Hematopoietic multipotent progenitor cell treated with erythropoietin and hydrocortisone succinate and interleukin-3 and kit ligand, for 17 days (in vitro differentiated cells): ENCODE measurements around the gene IL20RB.

Experiments
- DNase-seq: peaks from one replicate; pipeline ENCODE4 v3.0.0-alpha.2; 2015; ENCODE audit warnings: low spot score

IL20RB gene, protein sequence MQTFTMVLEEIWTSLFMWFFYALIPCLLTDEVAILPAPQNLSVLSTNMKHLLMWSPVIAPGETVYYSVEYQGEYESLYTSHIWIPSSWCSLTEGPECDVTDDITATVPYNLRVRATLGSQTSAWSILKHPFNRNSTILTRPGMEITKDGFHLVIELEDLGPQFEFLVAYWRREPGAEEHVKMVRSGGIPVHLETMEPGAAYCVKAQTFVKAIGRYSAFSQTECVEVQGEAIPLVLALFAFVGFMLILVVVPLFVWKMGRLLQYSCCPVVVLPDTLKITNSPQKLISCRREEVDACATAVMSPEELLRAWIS

DNA sequence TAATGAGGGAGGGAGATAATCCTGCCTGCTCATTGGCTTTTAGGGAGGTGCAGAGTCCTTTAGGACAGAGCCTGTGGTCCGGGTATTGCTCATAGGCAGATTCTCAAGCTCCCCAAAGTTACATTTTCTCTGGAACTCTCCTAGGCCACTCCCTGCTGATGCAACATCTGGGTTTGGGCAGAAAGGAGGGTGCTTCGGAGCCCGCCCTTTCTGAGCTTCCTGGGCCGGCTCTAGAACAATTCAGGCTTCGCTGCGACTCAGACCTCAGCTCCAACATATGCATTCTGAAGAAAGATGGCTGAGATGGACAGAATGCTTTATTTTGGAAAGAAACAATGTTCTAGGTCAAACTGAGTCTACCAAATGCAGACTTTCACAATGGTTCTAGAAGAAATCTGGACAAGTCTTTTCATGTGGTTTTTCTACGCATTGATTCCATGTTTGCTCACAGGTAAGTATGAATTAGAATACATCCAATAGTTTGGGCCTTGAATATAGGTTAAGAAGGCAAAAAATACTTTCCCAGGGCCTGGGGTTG is at the start of gene IL20RB:
Gene IL20RB (plus strand): TSS at position 233 of the 538 bp plus-strand sequence. CDS start 131 bp downstream, at position 364.
- no peak for DNase-seq

DNA sequence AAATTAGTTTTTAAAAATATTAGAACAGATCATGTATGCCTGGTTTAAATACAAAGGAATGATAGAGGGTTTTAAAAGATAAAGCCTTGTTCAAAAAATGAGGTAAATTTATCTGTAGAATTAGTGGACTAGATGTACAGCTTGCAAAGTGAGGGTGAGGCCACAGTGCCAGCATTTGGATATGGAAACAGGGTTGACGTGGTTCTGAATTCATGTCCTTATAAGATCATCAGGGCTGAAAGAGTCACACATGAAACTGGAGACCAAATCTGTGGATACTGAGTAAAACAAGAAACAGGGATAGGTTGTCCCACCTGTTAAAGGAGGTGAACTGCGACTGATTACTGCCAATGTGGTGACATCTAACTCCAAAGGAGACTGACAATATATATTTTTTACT is 49.5 kb upstream of the IL20RB start:
- DNase-seq: no peak

DNA sequence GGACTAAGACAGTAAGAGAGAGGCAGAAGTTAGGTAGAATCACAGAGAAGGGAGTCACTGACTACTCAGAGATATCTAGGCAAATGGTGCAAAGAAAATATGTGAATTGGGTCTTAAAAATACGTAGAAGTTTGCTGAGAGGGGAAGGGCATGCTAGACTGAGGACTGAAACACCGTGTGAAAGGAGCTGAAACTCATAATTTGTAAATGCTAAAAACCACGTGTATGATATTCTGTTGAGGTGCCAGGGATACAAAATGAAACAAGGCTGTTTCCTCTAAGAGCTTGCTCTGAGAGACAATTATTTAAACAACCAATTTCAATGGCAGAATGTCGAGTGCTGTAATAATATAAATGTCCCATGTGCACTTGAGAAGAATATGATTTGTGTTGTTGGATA is 48.6 kb upstream of the IL20RB start:
- no peak for DNase-seq

DNA sequence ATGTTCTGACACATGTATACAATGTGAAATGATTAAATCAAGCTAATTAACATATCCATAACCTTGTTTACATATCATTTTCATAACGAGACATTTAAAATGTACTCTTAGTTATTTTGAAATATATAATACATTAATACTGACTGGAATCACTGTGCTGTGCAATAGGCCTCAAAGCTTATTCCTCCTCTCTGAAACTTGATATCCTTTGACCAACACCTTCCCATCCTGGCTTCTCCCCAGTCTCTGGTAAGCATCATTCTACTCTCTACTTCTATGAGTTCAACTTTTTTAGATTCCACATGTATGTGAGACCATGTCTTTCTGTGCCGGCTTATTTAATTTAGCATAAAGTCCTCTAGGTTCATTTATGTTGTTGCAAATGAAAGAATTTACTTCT is 47.1 kb upstream of the IL20RB start:
- no peak for DNase-seq

DNA sequence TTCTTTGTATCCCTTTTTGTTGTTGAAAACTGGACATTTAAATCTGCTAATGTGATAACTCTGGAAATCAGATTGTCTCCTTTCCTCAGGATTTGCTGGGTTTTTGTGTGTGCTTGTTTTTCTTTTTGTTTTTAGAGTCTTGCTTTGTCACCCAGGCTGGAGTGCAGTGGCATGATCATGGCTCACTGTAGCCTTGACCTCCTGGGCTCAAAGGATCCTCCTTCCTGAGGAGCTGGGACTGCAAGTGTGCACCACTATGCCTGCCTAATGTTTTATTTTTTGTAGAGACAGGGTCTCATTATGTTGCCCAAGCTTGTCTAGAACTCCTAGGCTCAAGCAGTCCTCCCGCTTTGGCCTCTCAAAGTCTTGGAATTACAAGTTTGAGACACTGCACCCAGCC is 44.6 kb upstream of the IL20RB start:
- no peak for DNase-seq

DNA sequence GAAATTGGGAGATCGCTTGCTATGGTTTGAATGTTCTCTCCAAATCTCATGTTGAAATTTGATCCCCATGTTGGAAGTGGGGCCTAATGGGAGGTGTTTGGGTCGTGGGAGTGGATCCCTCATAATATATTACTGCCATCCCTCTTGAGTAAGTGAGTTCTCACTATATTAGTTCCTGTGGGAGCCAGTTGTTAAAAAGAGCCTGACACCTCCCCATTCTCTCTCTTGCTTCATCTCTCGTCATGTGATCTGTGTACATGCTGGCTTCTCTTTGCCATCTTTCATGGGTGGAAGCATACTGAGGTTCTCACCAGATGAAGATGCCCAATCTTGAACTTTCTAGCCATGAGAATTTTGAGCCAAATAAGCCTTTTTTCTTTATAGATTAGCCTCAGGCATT is 43.0 kb upstream of the IL20RB start:
- no peak for DNase-seq

DNA sequence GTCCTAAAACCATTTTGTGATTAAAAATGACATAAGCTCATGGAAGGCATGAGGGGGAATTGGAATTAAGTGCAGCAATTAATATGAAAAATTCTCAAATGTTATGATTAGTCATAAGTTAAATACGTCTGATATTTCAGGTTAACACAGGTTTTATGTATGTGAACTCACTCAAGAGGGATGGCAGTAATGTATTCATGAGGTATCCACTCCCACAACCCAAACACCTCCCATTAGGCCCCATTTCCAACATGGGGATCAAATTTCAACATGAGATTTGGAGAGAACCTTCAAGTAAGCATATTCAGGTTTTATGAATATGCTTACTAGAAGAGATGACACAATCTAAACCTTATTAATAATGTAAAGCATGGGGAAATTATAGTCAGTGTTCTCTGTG is 41.6 kb upstream of the IL20RB start:
- DNase-seq: no peak

DNA sequence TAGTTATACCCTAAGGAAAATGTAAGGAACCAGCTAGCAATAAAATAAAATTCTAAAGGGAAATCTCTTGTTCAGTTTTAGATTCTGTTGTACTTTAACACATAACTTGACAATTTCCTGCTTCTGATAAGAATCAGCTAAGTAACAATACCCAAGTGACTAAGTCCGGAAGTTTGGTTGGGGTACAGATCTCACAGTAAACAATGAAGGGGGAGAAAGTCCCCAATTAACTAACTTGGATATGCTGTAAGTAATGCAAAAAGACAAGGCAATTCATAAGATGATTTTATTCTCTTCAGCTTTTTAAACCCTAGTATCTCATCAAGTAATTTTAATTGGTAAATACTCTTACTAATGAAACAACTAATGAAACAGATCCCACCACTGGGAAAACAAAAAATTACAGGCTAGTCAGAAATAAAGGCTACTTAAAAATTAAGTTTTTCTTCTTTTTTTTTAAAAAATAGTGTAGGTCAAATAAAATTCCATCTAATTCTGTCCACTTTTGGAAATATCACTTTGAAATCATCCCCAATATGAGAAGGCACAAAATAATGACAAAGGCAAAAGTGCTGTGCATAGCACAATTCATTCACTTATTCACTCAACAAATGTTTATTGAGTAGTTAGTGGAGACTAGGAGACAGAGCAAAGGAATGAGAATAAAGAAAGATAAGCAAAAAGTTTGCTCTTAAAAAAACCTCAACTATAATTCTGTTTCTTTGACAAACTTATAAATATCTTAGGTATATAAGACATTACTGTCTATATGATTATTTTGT is 37.8 kb upstream of the IL20RB start:
- DNase-seq: no peak

DNA sequence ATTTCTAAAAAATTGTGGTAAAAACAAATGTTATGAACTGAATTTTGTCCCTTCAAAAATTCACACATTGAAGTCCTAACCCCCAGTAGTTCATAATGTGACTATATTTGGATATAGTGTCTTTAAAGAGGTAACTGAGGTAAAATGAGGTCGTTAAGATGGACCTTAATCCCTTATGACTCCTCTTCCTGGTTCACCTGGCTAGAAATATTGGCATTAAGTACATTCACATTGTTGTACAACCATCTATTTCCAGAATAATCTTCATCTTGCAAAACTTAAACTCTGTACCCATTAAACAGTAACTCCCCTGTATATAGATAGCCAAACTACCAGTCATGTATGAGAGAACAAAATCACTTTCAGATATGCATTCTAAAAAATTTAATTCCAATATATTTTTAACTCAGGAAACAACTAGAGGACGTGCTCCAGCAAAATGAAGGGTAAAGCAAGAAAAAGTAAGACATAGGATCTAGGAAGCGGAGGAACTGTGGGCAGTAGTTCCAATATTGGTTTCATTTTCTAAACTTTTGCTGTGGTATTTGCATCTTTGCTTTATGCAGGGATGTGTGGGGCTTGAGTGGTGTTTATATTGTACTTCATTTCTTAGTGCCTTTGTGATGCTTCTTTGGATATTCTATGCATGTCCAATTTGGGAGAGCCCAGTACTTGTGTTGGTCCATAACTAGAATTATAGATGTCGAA is 36.7 kb upstream of the IL20RB start:
- DNase-seq: no peak

DNA sequence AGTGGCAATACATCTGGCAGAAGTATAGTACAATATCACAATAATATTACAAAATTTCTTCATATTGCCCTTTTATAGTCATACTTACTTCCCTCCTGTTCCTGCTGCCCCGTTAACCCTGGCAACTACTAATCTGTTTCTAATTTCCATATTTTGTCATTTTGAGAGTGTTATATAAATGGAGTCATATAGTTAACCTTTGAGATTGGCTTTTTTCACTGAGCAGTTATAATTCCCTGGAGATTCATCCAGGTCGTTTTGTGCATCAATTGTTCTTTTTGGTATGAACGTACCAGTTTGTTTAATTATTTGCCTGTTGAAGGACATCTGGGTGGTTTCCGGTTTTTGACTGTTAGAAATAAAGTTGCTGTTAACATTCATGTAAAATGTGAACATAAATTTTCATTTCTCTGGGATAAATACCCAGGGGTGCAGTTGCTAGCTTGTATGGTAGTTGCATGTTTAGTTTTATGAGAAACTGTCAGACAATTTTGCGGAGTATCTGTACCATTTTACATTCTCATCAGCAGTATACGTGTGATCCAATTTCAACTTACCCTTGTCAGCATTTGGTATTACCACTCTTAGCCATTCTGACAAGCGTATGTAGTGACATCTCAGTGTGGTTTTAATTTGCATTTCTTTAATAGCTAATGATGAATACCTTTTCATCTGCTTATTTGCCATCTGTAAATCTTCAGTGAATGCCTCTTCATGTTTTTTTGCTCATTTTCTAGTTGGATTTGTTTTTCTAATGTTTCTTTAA is 32.2 kb upstream of the IL20RB start:
- DNase-seq: no peak

DNA sequence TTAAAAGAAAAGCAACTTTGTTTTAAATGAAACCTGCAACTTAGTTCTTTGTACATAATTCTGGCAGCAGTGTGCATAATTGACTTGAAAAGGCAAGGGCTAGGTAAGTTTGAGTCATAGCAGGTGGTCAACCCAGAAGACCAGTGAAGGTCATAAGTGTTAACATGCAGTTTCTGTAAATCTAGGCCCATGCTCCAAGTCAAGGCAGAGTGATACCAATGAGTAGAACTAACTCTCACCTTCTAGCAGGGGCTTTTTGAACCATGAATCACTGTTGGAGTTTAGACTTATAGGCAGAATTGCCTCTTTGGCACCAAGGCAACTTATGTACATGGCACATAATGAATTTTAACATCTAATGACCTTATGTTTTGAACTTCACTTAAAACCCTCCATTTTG is 29.5 kb upstream of the IL20RB start:
- DNase-seq: no peak

DNA sequence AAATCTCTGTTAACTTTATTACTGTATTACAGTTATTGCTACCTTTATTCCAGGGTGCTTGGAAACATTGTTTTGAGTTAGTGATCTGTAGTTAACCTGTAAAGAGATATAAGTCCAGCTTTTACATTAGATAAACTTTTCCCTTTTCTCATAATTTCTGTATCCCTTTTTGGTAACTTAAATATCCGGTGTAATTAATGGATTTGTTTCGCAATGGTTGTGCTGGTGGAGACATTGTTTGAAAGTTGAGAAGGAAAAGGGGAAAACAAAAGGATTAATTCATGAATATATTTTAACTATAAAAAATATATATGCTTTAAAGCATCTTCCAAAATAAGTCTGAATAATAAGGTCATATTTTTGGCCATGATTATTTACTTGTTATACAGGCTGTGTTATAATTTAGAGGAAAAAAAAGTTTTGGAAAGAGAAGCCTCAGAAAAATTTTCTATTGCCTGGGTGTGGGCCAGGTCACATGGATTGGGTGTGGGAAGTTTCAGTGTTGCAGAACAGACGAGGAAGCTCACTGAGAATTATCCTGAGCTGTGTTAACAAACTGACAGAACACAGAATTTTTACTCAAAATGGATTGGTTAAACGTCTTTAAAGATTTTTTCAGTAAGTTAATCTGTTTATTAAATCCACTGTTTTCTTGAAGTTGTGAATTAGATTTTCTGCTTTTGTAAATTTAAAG is 27.7 kb upstream of the IL20RB start:
- DNase-seq: no peak

DNA sequence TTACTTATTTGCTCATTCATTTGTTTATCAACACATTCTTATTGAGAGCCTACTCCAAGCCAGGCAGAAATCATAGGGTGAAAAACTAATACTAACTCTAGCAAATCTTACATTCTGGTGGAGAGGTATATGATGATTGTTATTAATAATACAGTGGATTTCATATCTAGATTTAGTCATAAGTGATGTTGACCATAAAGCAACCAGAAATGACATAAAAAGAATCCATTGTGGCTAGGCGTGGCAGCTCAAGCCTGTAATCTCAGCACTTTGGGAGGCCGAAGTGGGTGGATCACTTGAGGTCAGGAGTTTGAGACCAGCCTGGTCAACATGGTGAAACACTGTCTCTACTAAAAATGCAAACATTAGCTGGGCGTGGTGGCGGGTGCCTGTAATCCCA is 26.2 kb upstream of the IL20RB start:
- DNase-seq: no peak

DNA sequence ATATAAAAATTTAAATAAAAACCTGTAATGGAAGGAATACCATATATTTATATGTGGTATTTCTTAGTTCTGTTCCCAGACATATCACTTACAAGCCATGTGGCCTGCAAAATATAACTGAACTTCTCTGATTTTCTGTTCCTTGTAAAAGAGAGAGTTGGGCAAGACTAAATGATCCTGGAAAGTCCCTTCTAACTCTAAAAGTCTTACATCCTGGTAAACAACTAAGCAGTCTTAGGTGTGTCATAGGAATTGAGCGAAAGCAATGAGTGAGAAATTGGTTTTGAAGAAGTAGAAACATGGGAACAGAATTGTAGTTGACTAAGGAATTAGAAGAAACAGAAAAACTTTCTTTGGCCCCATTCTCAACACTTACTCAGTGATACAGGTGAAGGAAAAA is 25.3 kb upstream of the IL20RB start:
- no peak for DNase-seq

DNA sequence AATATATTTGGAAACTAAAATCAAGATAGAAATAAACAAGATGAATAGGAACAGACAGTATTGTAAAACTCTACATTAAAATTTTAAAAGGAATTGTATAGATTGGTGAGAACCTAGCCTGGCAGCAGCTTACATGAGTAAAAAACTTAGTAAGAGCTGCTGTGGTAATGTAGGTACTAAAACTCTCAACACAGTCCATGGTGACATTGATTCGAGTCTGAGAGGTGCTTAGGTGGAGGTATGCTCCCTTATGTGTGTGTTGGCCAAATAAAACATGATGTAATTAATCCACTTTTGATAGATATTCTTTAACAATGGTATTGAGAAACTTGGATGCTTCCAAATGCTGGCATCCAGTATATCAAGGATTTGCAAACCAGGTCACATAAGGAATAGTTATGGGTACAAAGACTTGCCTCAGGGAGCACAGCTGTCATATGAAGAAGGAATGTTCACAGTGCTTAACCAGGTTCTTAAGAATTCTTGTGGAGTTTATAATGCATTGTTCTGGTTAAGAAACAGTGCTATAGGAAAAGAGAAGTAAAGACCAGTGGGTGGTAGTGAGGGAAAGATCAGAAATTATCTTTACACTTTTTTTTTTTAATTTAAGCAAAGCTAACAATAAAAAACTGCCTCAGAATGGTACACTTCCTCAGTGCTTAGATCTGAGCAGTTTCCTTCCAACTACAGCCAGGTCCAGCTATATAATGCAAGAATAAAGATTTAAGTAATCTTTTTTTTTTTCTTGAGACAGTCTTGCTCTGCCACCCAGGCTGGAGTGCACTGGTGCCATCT is 24.6 kb upstream of the IL20RB start:
- DNase-seq: no peak

DNA sequence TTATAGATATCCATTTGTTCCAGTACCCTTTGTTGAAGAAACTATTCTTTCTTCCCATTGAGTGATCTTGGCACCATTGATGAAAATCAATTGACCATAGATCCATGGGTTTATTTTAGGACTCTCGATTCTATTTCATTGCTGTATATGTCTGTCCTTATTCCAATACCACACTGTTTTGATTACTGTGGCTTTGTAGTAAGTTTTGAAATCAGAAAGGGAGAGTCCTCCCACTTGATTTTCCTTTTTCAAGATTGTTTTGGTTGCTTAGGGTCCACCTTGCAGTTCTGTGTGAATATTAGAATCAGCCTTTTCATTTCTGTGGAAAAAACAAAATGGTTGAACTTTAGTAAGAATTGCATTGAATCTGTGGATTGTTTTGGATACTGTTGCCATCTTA is 20.6 kb upstream of the IL20RB start:
- no peak for DNase-seq

DNA sequence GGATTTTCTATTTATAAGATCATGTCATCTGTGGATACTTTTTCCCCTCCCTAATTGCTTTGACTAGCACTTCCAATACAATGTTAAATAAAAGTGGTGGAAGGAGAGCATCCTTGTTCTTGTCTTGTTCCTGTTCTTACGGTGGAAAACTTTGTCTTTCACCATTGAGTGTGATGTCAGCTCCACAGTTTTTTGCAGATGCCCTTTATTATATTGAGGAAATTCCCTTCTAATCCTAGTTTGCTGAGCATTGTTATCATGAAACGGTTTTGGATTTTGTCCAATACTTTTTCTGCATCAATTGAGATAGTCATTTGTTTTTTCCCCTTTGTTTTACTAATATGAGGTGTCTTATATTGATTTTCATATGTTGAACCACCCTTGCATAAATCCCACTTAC is 19.9 kb upstream of the IL20RB start:
- DNase-seq: no peak

DNA sequence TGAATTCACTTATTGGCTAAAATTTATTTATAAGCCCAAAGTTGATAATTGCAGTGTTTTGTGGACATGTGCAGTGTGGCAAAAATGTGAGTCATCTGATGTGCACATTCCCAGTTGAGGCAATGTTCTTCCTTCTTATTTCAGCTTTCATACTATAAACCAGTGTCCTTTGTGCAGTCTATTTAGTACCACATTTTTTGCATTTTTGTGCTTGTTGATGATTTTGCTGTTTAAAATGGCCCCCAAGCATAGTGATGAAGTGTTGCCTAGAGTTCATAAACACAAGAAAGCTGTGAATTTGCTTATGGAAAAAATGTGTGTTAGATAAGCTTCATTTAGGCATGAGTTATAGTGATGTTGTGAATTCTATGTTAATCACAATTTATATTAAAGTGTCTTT is 19.4 kb upstream of the IL20RB start:
- no peak for DNase-seq

DNA sequence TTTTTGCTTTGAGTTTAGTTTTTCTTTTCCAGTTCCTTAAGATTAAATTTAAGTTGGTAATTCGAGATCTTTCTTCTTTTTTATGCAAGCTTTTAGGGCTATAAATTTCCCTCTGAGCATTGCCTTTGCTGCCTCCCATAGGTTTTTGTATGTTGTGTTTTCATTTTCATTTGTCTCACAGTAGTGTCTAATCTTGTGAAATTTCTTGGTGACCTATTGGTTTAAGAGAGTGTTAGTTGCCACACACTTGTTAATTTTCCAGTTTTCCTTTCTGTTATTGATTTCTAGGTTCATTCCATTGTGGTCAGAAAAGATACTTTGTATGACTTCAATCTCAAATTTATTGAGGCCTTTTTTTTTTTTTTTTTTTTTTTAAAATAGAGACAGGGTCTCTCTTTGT is 18.3 kb upstream of the IL20RB start:
- no peak for DNase-seq

DNA sequence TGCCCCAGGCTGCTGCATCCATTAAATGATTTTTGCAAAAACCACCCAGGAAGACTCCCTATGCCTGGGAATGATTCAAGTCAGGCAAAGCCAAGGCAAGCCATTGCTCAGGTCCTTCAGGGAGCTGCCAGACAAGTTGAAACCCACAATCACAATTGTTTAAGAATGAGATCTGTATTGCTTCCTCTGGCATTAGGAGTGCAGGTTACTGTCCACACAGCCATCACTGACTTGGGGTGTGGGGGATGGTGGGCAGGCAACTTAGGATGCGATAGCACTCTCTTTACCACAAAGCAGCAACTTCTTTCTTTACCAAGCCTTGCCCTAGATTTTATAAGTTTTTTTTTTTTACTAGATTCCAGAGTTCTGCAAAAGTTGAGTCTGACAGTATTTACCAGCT is 15.0 kb upstream of the IL20RB start:
- DNase-seq: no peak

DNA sequence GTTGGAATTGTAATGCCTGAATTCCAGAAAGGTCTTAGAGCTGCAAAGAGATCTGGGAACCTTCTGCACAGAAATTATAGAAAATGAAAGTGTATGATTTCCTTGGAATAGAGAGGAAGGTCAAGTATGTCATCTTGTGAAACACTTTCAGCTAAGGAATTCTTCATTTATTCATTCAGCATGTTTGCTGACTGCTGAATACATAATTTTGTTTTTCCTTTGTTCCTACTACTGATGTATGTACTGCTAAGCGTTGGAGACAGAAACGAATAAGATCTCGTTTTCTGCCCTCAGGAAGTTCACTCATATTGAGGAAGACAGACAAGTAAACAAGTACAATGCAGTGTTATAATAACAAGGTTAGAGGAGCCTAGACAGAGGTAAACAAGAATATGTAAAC is 14.3 kb upstream of the IL20RB start:
- DNase-seq: no peak
